ENCODE measurements around the gene MMAA. TPM values are rescaled to one million over a fixed set of nuclear protein-coding genes. Genes with fewer than 3 reads are reported as not detected.
"Not testable (repeated sequence)": the region's sequence is repeated elsewhere in the genome, so short reads cannot be mapped to it uniquely, and the experiment has no call there.

MMAA gene
- total RNA-seq, 1 experiment from 2014 or later, result 6.8 TPM

- Histone ChIP-seq H3K4me1 (ENCODE audit: insufficient read depth, low read length, poor library complexity, severe bottlenecking) (no peaks in the 10 kb centered on the region), H3K27ac (ENCODE audit: low read depth, low read length, poor library complexity, severe bottlenecking) (no peak overlapping the region), H3K9me3 (ENCODE audit: low read depth, low read length, poor library complexity, severe bottlenecking) (no peaks in the 10 kb centered on the region), H3K36me3 (ENCODE audit: insufficient read depth, low read length, poor library complexity, severe bottlenecking) (no peaks in the 10 kb centered on the region), H3K4me3 (ENCODE audit: low read depth, low read length, poor library complexity, severe bottlenecking) (no peak overlapping the region), H3K27me3 (replicated peaks; ENCODE audit: insufficient read depth, low read depth, low read length, poor library complexity) (no peaks in the 10 kb centered on the region)
- ChIA-PET POLR2A (ENCODE audit: low non-redundant PET) (no interaction called here), CTCF (no interaction called here)
- no peak for TF ChIP-seq CTCF (conservative IDR thresholded peaks at IDR 0.05; ENCODE audit: low read depth, low read length)
- TF ChIP-seq EZH2 (IDR thresholded peaks at IDR 0.05; ENCODE audit: borderline replicate concordance, low read depth, low read length, poor library complexity, severe bottlenecking), result no peak
- intact Hi-C loops (cut with micrococcal nuclease; ENCODE audit: unreplicated experiment), result no loop called here
- BruUV-seq (replicated peaks), result no TSS peak
- DNase-seq (ENCODE audit: low spot score), result no peak
Observed at GRCh38 chr4:145686991-145687390, 67.8 kb downstream of the MMAA start.

GRCh38 chr4:145690610-145691009 is 71.4 kb downstream of the MMAA start:
- peaks cover 8% of the 10 kb centered on the region for H3K4me1 ChIP-seq (ENCODE audit: insufficient read depth, low read length, poor library complexity, severe bottlenecking)
- CTCF ChIA-PET, result no interaction called here
- H3K27me3 ChIP-seq (replicated peaks; ENCODE audit: insufficient read depth, low read depth, low read length, poor library complexity), result peaks cover 2% of the 10 kb centered on the region
- H3K9me3 ChIP-seq (ENCODE audit: low read depth, low read length, poor library complexity, severe bottlenecking), result no peaks in the 10 kb centered on the region
- H3K4me3 ChIP-seq (ENCODE audit: low read depth, low read length, poor library complexity, severe bottlenecking), result no peak overlapping the region
- H3K36me3 ChIP-seq (ENCODE audit: insufficient read depth, low read length, poor library complexity, severe bottlenecking), result no peaks in the 10 kb centered on the region
- intact Hi-C loops (cut with micrococcal nuclease; ENCODE audit: unreplicated experiment), result no loop called here
- no peak for DNase-seq (ENCODE audit: low spot score)
- POLR2A ChIA-PET (ENCODE audit: low non-redundant PET), result no interaction called here
- no TSS peak for BruUV-seq (replicated peaks)
- H3K27ac ChIP-seq (ENCODE audit: low read depth, low read length, poor library complexity, severe bottlenecking), result no peak overlapping the region
- TF ChIP-seq EZH2 (IDR thresholded peaks at IDR 0.05; ENCODE audit: borderline replicate concordance, low read depth, low read length, poor library complexity, severe bottlenecking), result no peak
- no peak for TF ChIP-seq CTCF (conservative IDR thresholded peaks at IDR 0.05; ENCODE audit: low read depth, low read length)

GRCh38 chr4:145691416-145691815 is 72.2 kb downstream of the MMAA start:
- CTCF ChIA-PET, result not testable (repeated sequence)

GRCh38 chr4:145694929-145695328 is 75.7 kb downstream of the MMAA start:
- H3K4me3 ChIP-seq (ENCODE audit: low read depth, low read length, poor library complexity, severe bottlenecking), result no peak overlapping the region
- intact Hi-C loops (cut with micrococcal nuclease; ENCODE audit: unreplicated experiment), result no loop called here
- CTCF ChIA-PET, result no interaction called here
- no peak overlapping the region for H3K27ac ChIP-seq (ENCODE audit: low read depth, low read length, poor library complexity, severe bottlenecking)
- no peaks in the 10 kb centered on the region for H3K36me3 ChIP-seq (ENCODE audit: insufficient read depth, low read length, poor library complexity, severe bottlenecking)
- BruUV-seq (replicated peaks), result no TSS peak
- H3K4me1 ChIP-seq (ENCODE audit: insufficient read depth, low read length, poor library complexity, severe bottlenecking), result peaks cover 8% of the 10 kb centered on the region
- POLR2A ChIA-PET (ENCODE audit: low non-redundant PET), result no interaction called here
- peaks cover 7% of the 10 kb centered on the region for H3K27me3 ChIP-seq (replicated peaks; ENCODE audit: insufficient read depth, low read depth, low read length, poor library complexity)
- H3K9me3 ChIP-seq (ENCODE audit: low read depth, low read length, poor library complexity, severe bottlenecking), result no peaks in the 10 kb centered on the region
- peak; percentile 18 for DNase-seq (ENCODE audit: low spot score)
- TF ChIP-seq CTCF (conservative IDR thresholded peaks at IDR 0.05; ENCODE audit: low read depth, low read length), result no peak
- TF ChIP-seq EZH2 (IDR thresholded peaks at IDR 0.05; ENCODE audit: borderline replicate concordance, low read depth, low read length, poor library complexity, severe bottlenecking), result no peak

More at GRCh38 chr4:145691416-145691815, 72.2 kb downstream of the MMAA start:
- H3K4me3 ChIP-seq (ENCODE audit: low read depth, low read length, poor library complexity, severe bottlenecking); intact Hi-C loops (cut with micrococcal nuclease; ENCODE audit: unreplicated experiment); DNase-seq (ENCODE audit: low spot score); H3K9me3 ChIP-seq (ENCODE audit: low read depth, low read length, poor library complexity, severe bottlenecking); BruUV-seq (replicated peaks); H3K27me3 ChIP-seq (replicated peaks; ENCODE audit: insufficient read depth, low read depth, low read length, poor library complexity); H3K4me1 ChIP-seq (ENCODE audit: insufficient read depth, low read length, poor library complexity, severe bottlenecking); H3K36me3 ChIP-seq (ENCODE audit: insufficient read depth, low read length, poor library complexity, severe bottlenecking); H3K27ac ChIP-seq (ENCODE audit: low read depth, low read length, poor library complexity, severe bottlenecking); POLR2A ChIA-PET (ENCODE audit: low non-redundant PET): not testable (repeated sequence)
